UCSD-AML1 (cell line): ENCODE data around the gene RNU2-1.
"Not testable (repeated sequence)": the region's sequence is repeated elsewhere in the genome, so short reads cannot be mapped to it uniquely, and the experiment has no call there.

Source experiments
- DNase-seq: peaks from one replicate; lab custom pipeline; 2025; ENCODE audit not compliant: unreplicated experiment; lab: John Stamatoyannopoulos, UW

Gene RNU2-1

DNA sequence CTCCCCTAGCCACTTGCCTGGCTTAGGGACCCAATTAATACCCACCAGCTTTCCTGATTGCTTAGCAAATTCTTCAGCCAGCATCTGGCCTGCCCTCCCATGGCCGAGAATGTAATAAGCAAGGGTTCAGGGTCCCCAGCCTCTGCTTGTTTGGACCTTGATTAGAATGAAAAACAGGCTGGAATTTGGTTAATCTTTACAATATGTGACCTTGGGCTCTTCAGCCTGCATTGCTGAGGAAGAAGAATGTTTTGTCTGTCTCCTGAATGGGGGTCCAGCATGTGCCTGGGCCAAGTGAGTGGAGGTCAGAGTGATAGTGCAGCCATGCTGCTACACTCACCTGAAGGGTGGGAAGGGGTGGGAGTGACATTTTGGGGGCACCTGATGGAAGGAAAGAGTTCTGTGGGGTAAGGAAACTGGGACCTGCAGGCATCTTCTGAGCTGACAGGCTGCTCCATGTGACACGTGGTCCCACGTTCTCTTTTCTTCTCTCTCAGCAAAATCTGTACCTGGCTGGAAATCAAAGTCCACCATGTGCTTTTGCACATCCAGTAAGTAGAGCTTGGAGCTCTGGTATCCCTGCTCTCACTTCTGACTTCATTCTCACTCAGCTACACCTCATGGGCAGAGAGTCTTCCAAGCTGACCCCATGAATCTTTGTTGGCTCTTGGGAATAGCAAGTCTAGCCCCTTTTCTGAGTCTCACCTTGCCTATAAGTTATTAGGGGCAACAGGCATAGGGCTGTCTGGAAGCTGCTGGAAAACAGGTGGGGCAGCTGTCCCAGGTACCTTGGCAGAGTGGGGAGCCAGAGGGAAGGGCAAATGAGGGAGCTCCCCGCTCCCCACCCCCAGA is 16.8 kb downstream of the RNU2-1 start:
- no peak for DNase-seq

DNA sequence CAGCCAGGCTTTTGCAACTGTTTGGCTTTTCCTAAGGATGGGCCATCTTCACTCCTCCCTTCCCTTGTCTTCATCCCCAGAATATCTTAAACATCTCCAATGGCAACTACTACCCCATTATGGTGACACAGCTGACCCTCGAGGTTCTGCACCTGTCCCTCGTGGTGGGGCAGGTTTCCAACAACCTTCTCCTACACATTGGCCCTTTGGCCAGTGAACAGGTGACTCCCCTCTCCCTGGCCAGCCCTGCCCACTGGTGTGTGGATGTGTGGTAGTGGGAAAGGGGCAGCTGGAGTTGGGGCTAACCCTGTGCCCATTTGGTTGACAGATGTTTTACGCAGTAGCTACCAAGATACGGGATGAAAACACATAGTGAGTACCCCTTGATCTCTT is 17.4 kb downstream of the RNU2-1 start:
- no peak for DNase-seq

- DNase-seq = no peak
These were observed 18.4 kb downstream of the RNU2-1 start for GRCh38 chr17:43215341-43215740.

- DNase-seq = no peak
These were observed 20.2 kb downstream of the RNU2-1 start for GRCh38 chr17:43213545-43213944.

DNA sequence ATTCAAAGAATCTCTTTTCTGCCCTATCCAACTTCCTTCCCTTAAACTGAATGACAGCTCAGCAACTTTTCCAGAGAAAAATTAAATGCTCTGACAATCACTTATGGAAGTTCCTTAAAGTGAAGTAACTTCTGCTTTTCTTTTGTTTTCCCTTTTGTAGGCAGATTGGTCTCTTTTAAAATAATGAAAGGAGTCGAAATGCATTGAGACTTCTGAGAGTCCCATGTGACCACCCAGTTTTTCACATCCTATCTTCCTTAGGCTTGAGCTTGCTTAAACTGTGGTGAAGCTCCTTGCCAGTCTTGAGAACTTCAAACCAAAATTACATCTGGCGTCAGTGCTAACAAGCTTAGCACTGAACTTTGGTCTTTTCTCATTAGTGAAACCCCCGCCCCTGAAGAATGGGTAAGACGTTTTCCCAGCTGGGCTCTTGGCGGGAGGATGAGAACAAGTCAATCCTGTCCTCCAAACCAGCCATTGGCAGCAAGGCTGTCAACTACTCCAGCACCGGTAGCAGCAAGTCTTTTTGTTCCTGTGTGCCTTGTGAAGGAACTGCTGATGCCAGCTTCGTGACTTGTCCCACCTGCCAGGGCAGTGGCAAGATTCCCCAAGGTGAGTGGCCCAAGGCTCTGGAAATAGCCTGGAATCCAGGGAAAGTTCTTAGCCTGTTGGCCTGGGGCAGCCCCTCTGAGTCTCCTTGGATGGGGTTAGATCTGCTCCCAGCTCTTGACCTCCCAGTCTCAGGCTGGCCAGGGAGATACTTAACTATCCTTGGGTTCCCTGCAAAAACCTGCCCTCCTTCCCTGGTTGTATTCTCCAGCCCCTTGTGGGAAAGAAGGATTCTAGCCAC is 20.9 kb downstream of the RNU2-1 start:
- no peak for DNase-seq

DNA sequence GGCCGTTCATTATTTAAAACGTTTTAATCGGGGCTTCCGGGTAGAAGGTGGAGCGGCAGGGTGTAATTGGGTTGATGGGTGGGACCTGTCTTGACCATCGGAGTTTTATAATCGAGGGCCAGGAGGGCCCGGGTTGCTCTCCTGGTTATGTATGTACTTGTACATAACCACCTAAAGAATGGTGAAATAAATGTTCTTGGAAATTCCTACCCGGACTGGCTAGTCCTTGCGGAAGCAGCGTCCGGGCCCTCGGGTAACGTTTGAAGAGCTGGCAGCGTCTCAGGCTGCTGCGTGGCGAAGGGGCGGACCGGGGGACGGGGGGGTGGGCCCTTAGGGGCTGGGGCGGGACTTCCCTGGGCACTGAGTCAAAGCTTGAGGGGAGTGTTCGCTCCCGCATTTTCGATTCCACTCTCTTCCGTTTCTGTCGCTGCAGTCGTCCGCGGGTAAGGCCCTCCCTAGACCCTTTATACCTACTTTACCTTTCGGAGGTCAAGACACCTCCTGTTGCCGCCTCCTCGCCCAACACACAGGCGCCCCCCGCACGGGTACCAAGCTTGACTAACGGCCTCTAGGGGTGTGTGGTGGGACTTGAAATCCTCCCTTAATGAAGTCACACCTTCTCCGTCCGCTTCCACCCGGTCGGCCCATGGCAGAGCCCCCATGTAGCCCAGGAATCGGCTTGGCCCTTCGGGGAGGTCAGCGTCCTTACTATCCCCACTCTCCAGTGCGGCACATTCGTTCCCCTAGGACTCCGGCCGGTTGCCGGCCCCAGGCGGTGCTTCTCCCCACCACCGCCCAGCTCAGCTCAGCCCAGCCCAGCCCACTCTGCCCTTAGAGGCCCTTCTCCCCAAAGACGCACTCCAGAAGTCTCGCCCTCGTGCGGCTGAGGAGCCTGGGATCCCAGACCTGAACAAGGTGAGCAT is 22.0 kb downstream of the RNU2-1 start, which contains the start of gene TMEM106A:
TMEM106A (plus strand) TSS at position 396 of the 923 bp plus-strand sequence. CDS start 1,167 bp downstream, outside the sequence.
- peak; percentile 78 for DNase-seq

DNA sequence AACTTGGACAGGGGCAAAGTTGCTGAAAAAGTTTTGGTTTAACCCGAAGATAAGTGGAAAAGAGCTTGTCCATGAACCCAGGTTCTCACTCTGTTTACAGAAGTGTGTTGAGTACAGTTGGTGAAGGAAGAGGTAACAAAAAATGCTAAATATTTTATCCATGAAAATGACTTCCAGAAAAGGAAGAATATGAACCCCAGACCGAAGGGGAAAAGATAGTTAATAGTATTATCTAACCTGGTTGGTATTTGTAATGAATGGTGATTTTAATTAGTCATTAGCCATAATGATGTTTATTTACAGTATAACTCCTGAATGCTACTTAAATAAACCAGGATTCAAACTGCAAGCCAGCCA is 22.7 kb downstream of the RNU2-1 start:
- no peak for DNase-seq

- DNase-seq = no peak
These were observed 23.2 kb downstream of the RNU2-1 start for GRCh38 chr17:43210576-43210975.

- not testable (repeated sequence) for DNase-seq
These were observed 30.8 kb downstream of the RNU2-1 start for GRCh38 chr17:43203013-43203412.

DNA sequence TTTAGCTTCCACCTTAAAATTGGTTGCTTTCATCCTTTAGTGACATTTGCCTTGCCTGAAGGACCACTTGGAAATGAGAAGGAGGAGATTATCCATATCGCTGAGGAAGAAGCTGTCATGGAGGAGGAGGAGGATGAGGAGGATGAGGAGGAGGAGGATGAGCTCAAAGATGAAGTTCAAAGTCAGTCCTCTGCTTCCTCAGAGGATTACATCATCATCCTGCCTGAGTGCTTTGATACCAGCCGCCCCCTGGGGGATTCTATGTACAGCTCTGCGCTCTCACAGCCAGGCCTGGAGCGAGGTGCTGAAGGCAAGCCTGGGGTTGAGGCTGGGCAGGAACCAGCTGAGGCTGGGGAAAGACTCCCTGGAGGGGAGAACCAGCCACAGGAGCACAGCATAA is 33.6 kb downstream of the RNU2-1 start:
- no peak for DNase-seq

DNA sequence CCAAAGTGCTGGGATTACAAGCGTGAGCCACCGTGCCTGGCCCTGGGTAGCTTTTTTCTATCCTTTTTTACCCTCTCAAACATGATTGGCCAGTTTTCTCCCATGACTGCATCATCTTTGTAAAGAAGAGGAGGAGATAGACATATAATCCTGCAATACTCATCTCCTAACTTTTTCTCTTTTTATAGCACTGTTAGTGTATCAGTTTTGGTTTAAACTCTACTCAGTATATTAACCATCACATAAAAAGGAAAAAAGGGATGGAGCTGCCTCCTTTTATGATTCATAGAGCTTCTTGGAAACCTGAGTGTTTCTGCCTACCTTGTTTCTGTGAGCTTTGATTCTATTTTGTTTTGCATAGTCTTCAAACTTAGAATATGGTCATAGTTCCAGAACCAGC is 34.1 kb downstream of the RNU2-1 start:
- no peak for DNase-seq

DNA sequence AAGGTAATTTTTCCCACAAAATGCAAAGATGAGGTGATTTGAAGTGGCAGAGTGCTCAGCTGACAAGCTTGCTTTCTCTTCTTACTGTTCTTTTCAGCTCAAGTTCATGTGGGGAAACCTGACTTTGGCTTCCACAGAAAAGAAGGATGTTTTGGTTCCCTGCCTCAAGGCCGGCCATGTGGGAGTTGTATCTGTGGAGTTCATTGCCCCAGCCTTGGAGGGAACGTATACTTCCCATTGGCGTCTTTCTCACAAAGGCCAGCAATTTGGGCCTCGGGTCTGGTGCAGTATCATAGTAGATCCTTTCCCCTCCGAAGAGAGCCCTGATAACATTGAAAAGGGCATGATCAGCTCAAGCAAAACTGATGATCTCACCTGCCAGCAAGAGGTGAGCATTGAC is 40.5 kb downstream of the RNU2-1 start:
- no peak for DNase-seq

DNA sequence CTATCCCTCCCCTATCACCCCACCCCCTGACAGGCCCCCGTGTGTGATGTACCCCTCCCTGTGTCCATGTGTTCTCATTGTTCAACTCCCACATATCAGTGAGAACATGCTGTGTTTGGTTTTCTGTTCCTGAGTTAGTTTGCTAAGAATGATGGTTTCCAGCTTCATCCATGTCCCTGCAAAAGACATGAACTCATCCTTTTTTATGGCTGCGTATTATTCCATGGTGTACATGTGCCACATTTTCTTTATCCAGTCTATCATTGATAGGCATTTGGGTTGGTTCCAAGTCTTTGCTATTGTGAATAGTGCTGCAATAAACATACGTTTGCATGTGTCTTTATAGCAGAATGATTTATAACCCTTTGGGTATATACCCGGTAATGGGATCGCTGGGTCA is 47.1 kb downstream of the RNU2-1 start:
- not testable (repeated sequence) for DNase-seq

- no peak for DNase-seq
These were observed 49.9 kb downstream of the RNU2-1 start for GRCh38 chr17:43183921-43184320.
